GM12864 (cell line): Measurements from ENCODE around the gene PAIP2.

ENCODE experiments used
- DNase-seq: peaks from one replicate; pipeline ENCODE4 v3.0.0-alpha.2; 2011; ENCODE audit warnings: low read depth
- H3K4me3 ChIP-seq: 2 replicates; pipeline ENCODE4 v1.5.1; 2011; ENCODE audit warnings: mild to moderate bottlenecking, low read depth, low read length, control low read depth
- CTCF ChIP-seq: IDR thresholded peaks from 2 replicates; pipeline ENCODE4 v1.5.1; 2011; ENCODE audit warnings: low read depth, mild to moderate bottlenecking, moderate library complexity, low read length, control low read depth, inconsistent platforms; ENCODE audit errors: missing control alignments

PAIP2 gene

GRCh38 chr5:139389701-139390638 lies 48.3 kb downstream of the PAIP2 start, which contains the start of gene MZB1:
Gene MZB1 (minus strand): TSS chr5:139389913. CDS start chr5:139389856, 57 bp downstream.
- H3K4me3 ChIP-seq, result peak within 1 kb of the TSS; percentile 88
- TF ChIP-seq CTCF, result no peak
- DNase-seq, result peak; percentile 95

GRCh38 chr5:139390639-139391569 lies 49.2 kb downstream of the PAIP2 start:
- no peak for DNase-seq
- H3K4me3 ChIP-seq, result peak overlapping the region; percentile 88
- no peak for TF ChIP-seq CTCF

- no peak for TF ChIP-seq CTCF
- H3K4me3 ChIP-seq, result peak overlapping the region; percentile 88
- no peak for DNase-seq
These were observed 50.1 kb downstream of the PAIP2 start for GRCh38 chr5:139391570-139392323.

GRCh38 chr5:139392324-139392677 lies 50.6 kb downstream of the PAIP2 start:
- no peak for DNase-seq
- no peak for TF ChIP-seq CTCF
- H3K4me3 ChIP-seq, result peak overlapping the region; percentile 88

GRCh38 chr5:139392678-139393496 lies 51.2 kb downstream of the PAIP2 start:
- TF ChIP-seq CTCF, result peak; percentile 92
- DNase-seq, result no peak
- peak overlapping the region; percentile 88 for H3K4me3 ChIP-seq

GRCh38 chr5:139393497-139394122 lies 52.0 kb downstream of the PAIP2 start:
- DNase-seq, result no peak
- TF ChIP-seq CTCF, result no peak
- H3K4me3 ChIP-seq, result peak overlapping the region; percentile 88
